Measurements from ENCODE around the gene EDAR.

EDAR gene

GRCh38 chr2:108845923-108846322 lies 143.1 kb downstream of the EDAR start:
- no peak for TF ChIP-seq FOXM1 (IDR thresholded peaks at IDR 0.05; ENCODE audit: borderline replicate concordance, low read depth)

Data from Ishikawa (cell line).